CD14-positive monocyte (primary cell): ENCODE measurements around the gene FASTK. TPM values are rescaled to one million over a fixed set of nuclear protein-coding genes. Genes with fewer than 3 reads are reported as not detected.

Source experiments
- DNase-seq, 3 donors: peaks; one replicate each; pipeline ENCODE4 v3.0.0-alpha.2; 2011 to 2022
- H2AFZ ChIP-seq: 2 replicates; pipeline ENCODE4 v1.6.0; 2012; ENCODE audit warnings: mild to moderate bottlenecking, low read depth, low read length, inconsistent platforms; ENCODE audit not compliant: insufficient read depth, poor library complexity, severe bottlenecking
- H3K27ac ChIP-seq, 2 donors: 1 replicate in 1 of 2; 2 replicates in 1 of 2; pipeline ENCODE4 v1.5.1; 2012 to 2013; ENCODE audit warnings: low read length in 2 of 2, control low read depth in 1 of 2, inconsistent platforms in 1 of 2, low read depth in 1 of 2, mild to moderate bottlenecking in 1 of 2
- H3K27me3 ChIP-seq, 2 donors: one replicate each; pipeline versions ENCODE4 v1.6.0 to v1.6.1; 2011 to 2013; ENCODE audit warnings: low read length in 2 of 2; ENCODE audit not compliant: control insufficient read depth in 2 of 2, insufficient read depth in 2 of 2
- H3K36me3 ChIP-seq, 2 donors: replicated peaks in 1 of 2; 1 replicate in 1 of 2; 2 replicates in 1 of 2; pipeline versions ENCODE4 v1.5.1 to v1.6.1; 2012 to 2013; ENCODE audit warnings: low read length in 2 of 2, control low read depth in 1 of 2, inconsistent platforms in 1 of 2, mild to moderate bottlenecking in 1 of 2; ENCODE audit not compliant: insufficient read depth in 2 of 2, control insufficient read depth in 1 of 2
- H3K4me1 ChIP-seq, 2 donors: 1 replicate in 1 of 2; 2 replicates in 1 of 2; pipeline versions ENCODE4 v1.5.1 to v1.6.1; 2012 to 2013; ENCODE audit warnings: low read length in 2 of 2, control low read depth in 1 of 2, inconsistent platforms in 1 of 2, mild to moderate bottlenecking in 1 of 2, moderate library complexity in 1 of 2; ENCODE audit not compliant: insufficient read depth in 2 of 2, control insufficient read depth in 1 of 2
- H3K4me2 ChIP-seq: replicated peaks from 2 replicates; pipeline ENCODE3; 2012; ENCODE audit warnings: low read length, moderate library complexity, mild to moderate bottlenecking; ENCODE audit not compliant: poor library complexity, severe bottlenecking; ENCODE audit errors: extremely low read depth
- H3K4me3 ChIP-seq, 3 experiments: fragments of 200-600 bp in 1 of 3; sonication (generic) in 1 of 3; replicated peaks in 1 of 3; 1 replicate in 2 of 3; 2 replicates in 1 of 3; pipeline ENCODE4 v1.5.1; 2011 to 2013; ENCODE audit warnings: low read length in 3 of 3, mild to moderate bottlenecking in 3 of 3, control low read depth in 2 of 3, low read depth in 2 of 3, inconsistent platforms in 1 of 3, moderate library complexity in 1 of 3
- H3K79me2 ChIP-seq: 2 replicates; pipeline ENCODE4 v1.6.0; 2012; ENCODE audit warnings: mild to moderate bottlenecking, control low read depth, inconsistent platforms, low read length, moderate library complexity; ENCODE audit not compliant: insufficient read depth
- H3K9ac ChIP-seq: 2 replicates; pipeline ENCODE4 v1.6.0; 2017; ENCODE audit warnings: low read length, mild to moderate bottlenecking; ENCODE audit not compliant: insufficient read depth, poor library complexity, severe bottlenecking
- H3K9me3 ChIP-seq, 2 donors: replicated peaks in 1 of 2; 1 replicate in 1 of 2; 2 replicates in 1 of 2; pipeline versions ENCODE4 v1.5.1 to v1.6.1; 2012 to 2013; ENCODE audit warnings: low read length in 2 of 2, control low read depth in 1 of 2; ENCODE audit not compliant: control insufficient read depth in 1 of 2, insufficient read depth in 1 of 2
- H4K20me1 ChIP-seq: 2 replicates; pipeline ENCODE4 v1.6.0; 2012; ENCODE audit warnings: mild to moderate bottlenecking, low read length, control low read depth, moderate library complexity; ENCODE audit not compliant: insufficient read depth
- H3K27ac Mint-ChIP-seq, 7 donors: one replicate each; pipeline ENCODE4 v1.8.0; 2020; ENCODE audit warnings: mild to moderate bottlenecking in 7 of 7, mixed read lengths in 7 of 7, moderate library complexity in 6 of 7, inconsistent platforms in 2 of 7
- H3K27me3 Mint-ChIP-seq, 3 donors: one replicate each; pipeline ENCODE4 v1.8.0; 2021 to 2022; ENCODE audit warnings: low read depth in 3 of 3, mild to moderate bottlenecking in 3 of 3, mixed read lengths in 3 of 3, moderate library complexity in 3 of 3, inconsistent platforms in 1 of 3
- H3K36me3 Mint-ChIP-seq, 2 donors: one replicate each; pipeline ENCODE4 v1.8.0; 2020; ENCODE audit warnings: mixed read lengths in 2 of 2, inconsistent platforms in 1 of 2, mild to moderate bottlenecking in 1 of 2
- H3K4me1 Mint-ChIP-seq: one replicate; pipeline ENCODE4 v1.8.0; 2020; ENCODE audit warnings: mild to moderate bottlenecking, mixed read lengths
- H3K4me3 Mint-ChIP-seq, 2 donors: one replicate each; pipeline ENCODE4 v1.8.0; 2020; ENCODE audit warnings: mild to moderate bottlenecking in 2 of 2, mixed read lengths in 2 of 2, moderate library complexity in 1 of 2
- H3K9me3 Mint-ChIP-seq, 7 donors: one replicate each; pipeline ENCODE4 v1.8.0; 2020 to 2022; ENCODE audit warnings: mixed read lengths in 7 of 7, mild to moderate bottlenecking in 6 of 7, moderate library complexity in 6 of 7, inconsistent platforms in 2 of 7
- WGBS: methylation state at CpG from one replicate; pipeline ENCODE4 v1.1.5; 2013; ENCODE audit warnings: missing lambda C conversion rate; ENCODE audit not compliant: insufficient coverage; 5-methylcytosine and 5-hydroxymethylcytosine counted together
- intact Hi-C, 2 donors: fragments of 100-400 bp; cut with micrococcal nuclease; formaldehyde crosslinking; loops; one replicate each; pipeline versions ENCODE4 v1.15.0 to v1.15.1; 2023
- polyA plus RNA-seq, 3 donors: library from polyadenylated mRNA; depleted of rRNA in 1 of 3; unstranded in 2 of 3; stranded (reverse) in 1 of 3; fragments of 300-500 nt in 2 of 3; fragments of >200 nt in 1 of 3; fragmentation: Illumina TruSeq in 2 of 3; gene quantifications; 1 replicate in 2 of 3; 2 replicates in 1 of 3; pipeline ENCODE4 v1.2.3, GENCODE V29; 2012 to 2021
- TF ChIP-seq, protein P1 (sequence below): fragments of 200-600 bp; IDR thresholded peaks from one replicate; pipeline ENCODE4 v1.8.0; 2022; ENCODE audit warnings: antibody characterized with exemption, mild to moderate bottlenecking

Gene FASTK
- polyA plus RNA-seq, 3 donors, result 34.7 to 110 (median 38.6) TPM

DNA sequence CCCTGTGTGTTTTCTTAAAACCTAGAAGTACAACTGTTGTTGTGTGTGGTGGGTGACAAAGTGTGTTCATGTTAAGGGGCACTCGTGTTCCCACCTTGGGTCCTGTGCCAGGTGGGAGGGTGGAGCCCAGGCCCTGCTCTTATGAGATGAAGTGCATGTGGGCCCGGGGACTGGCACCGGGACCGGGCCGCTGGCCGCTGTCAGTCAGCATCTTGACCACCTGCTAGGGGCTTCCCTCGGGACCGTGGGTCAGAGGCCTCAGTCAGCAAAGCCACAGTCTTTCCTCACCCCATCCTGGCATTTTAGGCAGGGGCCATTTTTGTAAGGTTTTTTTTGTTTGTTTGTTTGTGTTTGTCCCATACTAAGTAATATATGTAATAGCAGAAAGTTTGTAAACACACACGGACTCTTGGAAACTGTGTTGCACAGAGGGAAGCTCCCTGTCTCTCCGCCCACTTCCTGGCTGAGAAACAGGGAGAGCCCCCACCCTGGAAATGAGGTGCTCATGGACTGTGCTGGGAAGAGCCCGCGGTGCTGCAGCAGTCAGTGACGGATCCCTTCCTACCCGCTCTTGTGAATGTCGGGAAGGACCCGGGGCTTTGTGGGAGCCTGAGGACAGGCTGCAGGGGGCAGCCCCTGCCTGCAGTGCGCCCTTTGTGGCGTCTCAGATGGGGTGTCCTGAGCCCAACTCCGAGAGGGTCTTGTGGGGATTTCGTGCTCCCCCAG is 19.0 kb upstream of the FASTK start:
- Histone ChIP-seq H2AFZ (no peak overlapping the region), H3K9me3 (no peaks in the 10 kb centered on the region), H4K20me1 (peaks cover 100% of the 10 kb centered on the region), H3K27ac (no peak overlapping the region), H3K4me1 (no peaks in the 10 kb centered on the region), H3K4me2 (no peak overlapping the region), H3K4me3 (no peak overlapping the region), H3K36me3 (no peaks in the 10 kb centered on the region), H3K9ac (no peak overlapping the region), H3K27me3 (no peaks in the 10 kb centered on the region), H3K79me2 (peaks cover 58% of the 10 kb centered on the region)
- Mint-ChIP-seq H3K27ac (no peak overlapping the region), H3K4me3 (no peak overlapping the region), H3K27me3 (no peaks in the 10 kb centered on the region), H3K4me1 (peaks cover 9% of the 10 kb centered on the region), H3K9me3 (peaks cover 0 to 1% (median 0%) of the 10 kb centered on the region in 7 donors), H3K36me3 (peaks cover 14 to 17% of the 10 kb centered on the region in 2 donors)
- TF ChIP-seq, protein P1, sequence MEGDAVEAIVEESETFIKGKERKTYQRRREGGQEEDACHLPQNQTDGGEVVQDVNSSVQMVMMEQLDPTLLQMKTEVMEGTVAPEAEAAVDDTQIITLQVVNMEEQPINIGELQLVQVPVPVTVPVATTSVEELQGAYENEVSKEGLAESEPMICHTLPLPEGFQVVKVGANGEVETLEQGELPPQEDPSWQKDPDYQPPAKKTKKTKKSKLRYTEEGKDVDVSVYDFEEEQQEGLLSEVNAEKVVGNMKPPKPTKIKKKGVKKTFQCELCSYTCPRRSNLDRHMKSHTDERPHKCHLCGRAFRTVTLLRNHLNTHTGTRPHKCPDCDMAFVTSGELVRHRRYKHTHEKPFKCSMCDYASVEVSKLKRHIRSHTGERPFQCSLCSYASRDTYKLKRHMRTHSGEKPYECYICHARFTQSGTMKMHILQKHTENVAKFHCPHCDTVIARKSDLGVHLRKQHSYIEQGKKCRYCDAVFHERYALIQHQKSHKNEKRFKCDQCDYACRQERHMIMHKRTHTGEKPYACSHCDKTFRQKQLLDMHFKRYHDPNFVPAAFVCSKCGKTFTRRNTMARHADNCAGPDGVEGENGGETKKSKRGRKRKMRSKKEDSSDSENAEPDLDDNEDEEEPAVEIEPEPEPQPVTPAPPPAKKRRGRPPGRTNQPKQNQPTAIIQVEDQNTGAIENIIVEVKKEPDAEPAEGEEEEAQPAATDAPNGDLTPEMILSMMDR, result no peak
- WGBS, result 92% methylated on average over 15 of the region's 20 CpGs
- DNase-seq, result no peak
- intact Hi-C loops, result loop anchor here in 1 of 2 donors (10.0 kb wide), 1 partner anchor 65 kb away; no protein-coding TSS in a partner anchor

DNA sequence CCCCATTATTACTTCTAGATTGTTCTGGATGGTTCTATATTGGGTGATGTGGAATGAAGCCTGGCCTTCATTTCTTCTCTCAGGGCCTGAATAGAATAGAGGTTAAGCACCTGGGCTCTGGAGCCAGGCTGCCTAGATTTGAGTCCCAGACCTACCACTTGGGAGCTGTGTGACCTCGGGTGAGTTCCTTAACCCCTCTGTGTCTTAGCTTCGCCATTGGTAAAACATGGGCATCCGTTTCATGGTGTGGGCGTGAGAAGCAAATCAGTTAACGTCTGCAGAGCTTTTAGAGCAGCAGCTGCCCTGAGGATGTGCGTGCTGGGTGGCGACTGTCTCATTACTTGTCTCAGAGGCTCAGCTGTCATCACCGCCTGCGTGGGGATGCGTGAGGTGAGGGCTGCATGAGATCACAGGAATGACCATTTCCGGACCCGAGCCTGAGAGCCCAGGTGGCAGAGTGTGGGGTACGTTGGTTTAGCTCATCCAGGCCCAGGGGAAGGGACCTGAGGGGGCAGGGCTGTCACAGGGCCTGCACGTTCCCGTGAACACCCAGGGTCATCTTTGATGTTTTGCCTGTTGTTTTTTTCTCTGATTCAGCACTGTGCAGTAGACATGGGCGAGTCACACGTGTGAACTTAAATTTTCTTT is 15.3 kb upstream of the FASTK start:
- Histone ChIP-seq H3K79me2 (peaks cover 85% of the 10 kb centered on the region), H3K4me1 (peaks cover 5 to 8% of the 10 kb centered on the region in 2 donors), H3K4me3 (no peak overlapping the region), H4K20me1 (peaks cover 100% of the 10 kb centered on the region), H3K4me2 (no peak overlapping the region), H3K27ac (no peak overlapping the region), H2AFZ (no peak overlapping the region), H3K27me3 (no peaks in the 10 kb centered on the region), H3K9me3 (no peaks in the 10 kb centered on the region), H3K36me3 (peaks cover 2 to 17% of the 10 kb centered on the region in 2 donors), H3K9ac (no peak overlapping the region)
- Mint-ChIP-seq H3K9me3 (no peaks in the 10 kb centered on the region), H3K4me3 (no peak overlapping the region), H3K36me3 (peaks cover 20 to 28% of the 10 kb centered on the region in 2 donors), H3K4me1 (peaks cover 20% of the 10 kb centered on the region), H3K27ac (peak overlapping the region in 2 of 7 donors; percentile 68 to 69), H3K27me3 (no peaks in the 10 kb centered on the region)
- TF ChIP-seq, protein P1, result no peak
- intact Hi-C loops, result loop anchor here in 1 of 2 donors (2.0 to 10.0 kb wide), 2 partner anchors 13 to 61 kb away; no protein-coding TSS in a partner anchor
- WGBS, result 95% methylated on average over 15 of the region's 17 CpGs
- no peak for DNase-seq
